Measurements from ENCODE around the gene EXD1.
"Not testable (repeated sequence)": the region's sequence is repeated elsewhere in the genome, so short reads cannot be mapped to it uniquely, and the experiment has no call there.

Gene EXD1

GRCh38 chr15:41230650-41231421 is at the start of gene EXD1, which contains the start of gene CHP1:
TSS of gene EXD1 (minus strand) at chr15:41230757. CDS start at chr15:41226575, 4,182 bp downstream.
TSS of gene CHP1 (plus strand) at chr15:41231268. CDS start at chr15:41231383, 115 bp downstream.
- peak; percentile 92 to 94 for DNase-seq (ENCODE audit: extremely low read depth in 1 of 2, low read depth in 1 of 2)

- DNase-seq (ENCODE audit: extremely low read depth in 1 of 2, low read depth in 1 of 2): no peak
Observed at GRCh38 chr15:41279535-41280283, 49.2 kb upstream of the EXD1 start.

GRCh38 chr15:41278319-41278718 is 47.8 kb upstream of the EXD1 start:
- DNase-seq (ENCODE audit: extremely low read depth in 1 of 2, low read depth in 1 of 2): no peak

- no peak for DNase-seq (ENCODE audit: extremely low read depth in 1 of 2, low read depth in 1 of 2)
Observed at GRCh38 chr15:41276831-41277230, 46.3 kb upstream of the EXD1 start.

DNA sequence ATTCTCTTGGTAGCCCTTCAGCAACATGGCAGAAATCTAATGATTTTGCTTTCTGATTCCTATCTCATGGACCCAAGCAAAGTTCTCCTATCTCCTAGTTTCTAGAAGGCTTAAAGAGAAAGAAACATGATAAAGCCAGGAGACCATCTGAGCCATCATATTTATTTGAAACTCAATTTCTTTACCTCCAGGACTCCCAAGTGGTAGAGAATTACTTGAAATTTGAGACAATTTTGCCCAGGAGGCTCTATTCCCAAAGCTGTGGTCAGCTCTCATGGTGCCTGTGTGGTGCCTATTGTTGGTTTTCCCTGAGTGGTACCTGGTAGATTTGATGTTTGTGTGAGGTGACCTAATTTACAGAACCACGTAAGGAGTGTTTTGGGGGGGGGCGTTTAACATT is 39.3 kb upstream of the EXD1 start:
- DNase-seq (ENCODE audit: extremely low read depth in 1 of 2, low read depth in 1 of 2): no peak

GRCh38 chr15:41263891-41264351 is 33.4 kb upstream of the EXD1 start:
- DNase-seq (ENCODE audit: extremely low read depth in 1 of 2, low read depth in 1 of 2): no peak

GRCh38 chr15:41262571-41262970 is 32.0 kb upstream of the EXD1 start:
- DNase-seq (ENCODE audit: extremely low read depth in 1 of 2, low read depth in 1 of 2): no peak

GRCh38 chr15:41260924-41261323 is 30.4 kb upstream of the EXD1 start:
- not testable (repeated sequence) for DNase-seq (ENCODE audit: extremely low read depth in 1 of 2, low read depth in 1 of 2)

DNA sequence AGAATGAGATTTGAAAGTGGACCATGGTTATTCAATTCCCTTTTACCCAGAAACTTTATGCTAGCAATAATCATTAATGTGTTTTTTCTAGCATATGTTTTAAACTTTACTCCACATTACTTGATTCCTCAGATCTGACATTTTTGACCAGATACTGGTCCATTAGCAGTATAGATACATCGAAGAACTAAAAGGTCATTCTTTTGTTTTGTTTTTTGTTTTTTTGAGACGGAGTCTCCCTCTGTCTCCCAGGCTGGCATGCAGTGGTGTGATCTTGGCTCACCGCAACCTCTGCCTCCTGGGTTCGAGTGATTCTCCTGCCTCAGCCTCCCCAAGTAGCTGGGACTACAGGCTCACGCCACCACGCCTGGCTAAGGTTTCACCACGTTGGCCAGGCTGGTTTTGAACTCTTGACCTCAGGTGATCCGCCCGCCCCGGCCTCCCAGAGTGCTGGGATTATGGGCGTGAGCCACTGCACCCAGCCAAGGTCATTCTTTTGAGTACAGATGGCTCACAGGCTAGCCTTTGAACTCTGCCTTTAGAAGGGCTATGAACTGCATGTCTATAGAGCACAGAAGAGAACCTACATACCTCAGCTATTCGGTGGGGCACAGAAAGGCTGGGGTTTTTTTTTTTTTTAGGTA is 29.1 kb upstream of the EXD1 start:
- no peak for DNase-seq (ENCODE audit: extremely low read depth in 1 of 2, low read depth in 1 of 2)

DNA sequence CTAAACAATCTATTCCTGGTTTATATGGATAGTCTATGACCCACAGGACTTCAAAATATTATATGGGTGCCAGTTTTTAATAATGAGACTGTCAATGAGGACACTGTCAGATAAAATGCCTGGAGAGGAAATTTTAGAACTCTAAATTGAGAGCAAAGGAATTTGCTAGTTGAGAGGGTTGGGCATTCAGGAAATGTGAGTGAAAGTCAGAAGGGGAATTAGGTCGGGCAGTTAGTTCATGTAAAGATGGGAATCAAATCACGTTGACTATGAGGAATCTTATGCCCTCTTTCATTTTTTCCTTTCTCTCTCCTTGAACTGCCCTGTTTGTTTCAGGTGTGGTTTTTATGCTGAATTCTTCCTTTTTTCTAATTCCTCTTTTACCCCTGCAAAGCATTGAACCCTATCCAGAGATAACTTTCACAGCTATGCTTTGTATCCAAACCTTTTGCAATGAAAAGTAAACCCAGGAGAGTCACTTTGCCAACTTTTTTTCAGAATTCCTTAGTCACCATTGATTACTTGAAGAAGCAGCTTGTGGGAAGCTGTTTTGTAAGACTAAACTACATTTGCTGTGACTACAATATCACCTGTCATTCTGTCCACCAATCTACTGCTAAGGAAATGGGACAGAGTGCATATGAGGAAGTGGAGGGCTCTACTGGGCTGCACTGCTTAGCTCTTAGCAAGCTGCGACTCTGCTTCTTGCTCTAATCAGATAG is 28.4 kb upstream of the EXD1 start:
- no peak for DNase-seq (ENCODE audit: extremely low read depth in 1 of 2, low read depth in 1 of 2)

DNA sequence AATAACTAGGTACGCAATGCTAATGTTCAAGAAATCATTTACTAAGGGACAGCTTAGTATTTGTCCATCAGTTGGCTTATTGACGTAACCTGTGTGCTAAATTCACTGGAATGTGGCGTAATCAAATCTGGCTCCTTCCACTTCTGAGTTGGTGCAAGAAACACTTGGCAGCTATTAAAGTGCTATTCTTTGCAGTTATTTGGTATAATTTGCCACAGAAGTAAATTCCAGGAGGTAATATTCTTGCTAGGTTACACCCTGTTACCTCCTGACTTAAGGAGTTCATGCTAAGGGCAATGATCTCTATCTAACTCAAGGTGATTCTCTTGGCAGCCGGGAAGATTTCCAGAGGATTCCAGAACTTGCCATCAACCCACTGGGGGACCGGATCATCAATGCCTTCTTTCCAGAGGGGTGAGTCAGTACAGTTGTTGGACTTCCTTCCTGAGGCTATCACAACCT is 26.1 kb upstream of the EXD1 start:
- DNase-seq (ENCODE audit: extremely low read depth in 1 of 2, low read depth in 1 of 2): no peak

- DNase-seq (ENCODE audit: extremely low read depth in 1 of 2, low read depth in 1 of 2): no peak
Observed at GRCh38 chr15:41256103-41256502, 25.5 kb upstream of the EXD1 start.

GRCh38 chr15:41254560-41254959 is 24.0 kb upstream of the EXD1 start:
- DNase-seq (ENCODE audit: extremely low read depth in 1 of 2, low read depth in 1 of 2): no peak

GRCh38 chr15:41251411-41251810 is 20.9 kb upstream of the EXD1 start:
- no peak for DNase-seq (ENCODE audit: extremely low read depth in 1 of 2, low read depth in 1 of 2)

- not testable (repeated sequence) for DNase-seq (ENCODE audit: extremely low read depth in 1 of 2, low read depth in 1 of 2)
Observed at GRCh38 chr15:41250745-41251144, 20.2 kb upstream of the EXD1 start.

GRCh38 chr15:41241221-41241964 is 10.8 kb upstream of the EXD1 start:
- no peak for DNase-seq (ENCODE audit: extremely low read depth in 1 of 2, low read depth in 1 of 2)

- DNase-seq (ENCODE audit: extremely low read depth in 1 of 2, low read depth in 1 of 2): no peak
Observed at GRCh38 chr15:41238100-41238499, 7.5 kb upstream of the EXD1 start.

DNA sequence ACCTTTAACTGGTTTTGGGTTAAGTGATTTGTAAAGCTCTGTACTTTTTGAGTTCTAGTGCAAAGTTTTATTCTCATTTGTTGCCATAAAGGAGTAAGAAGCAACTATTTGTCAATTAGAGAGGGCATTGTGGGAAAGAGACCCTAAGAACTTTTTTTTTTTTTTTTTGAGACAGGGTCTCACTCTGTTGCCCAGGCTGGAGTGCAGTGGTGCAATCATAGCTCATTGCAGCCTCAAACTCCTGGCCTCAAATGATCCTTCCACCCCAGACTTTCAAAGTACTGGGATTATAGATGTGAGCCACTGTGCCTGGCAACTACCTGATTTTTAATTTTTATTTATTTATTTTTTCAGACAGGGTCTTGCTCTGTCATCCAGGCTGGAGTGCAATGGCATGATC is 5.4 kb upstream of the EXD1 start:
- DNase-seq (ENCODE audit: extremely low read depth in 1 of 2, low read depth in 1 of 2): no peak

GRCh38 chr15:41235228-41235627 is 4.7 kb upstream of the EXD1 start:
- not testable (repeated sequence) for DNase-seq (ENCODE audit: extremely low read depth in 1 of 2, low read depth in 1 of 2)

- DNase-seq (ENCODE audit: extremely low read depth in 1 of 2, low read depth in 1 of 2): no peak
Observed at GRCh38 chr15:41233367-41233771, 2.8 kb upstream of the EXD1 start.
